Adrenal gland (tissue), 12 donors: ENCODE data around the gene CELF6. TPM values are rescaled to one million over a fixed set of nuclear protein-coding genes. Genes with fewer than 3 reads are reported as not detected.

ENCODE experiments used
- DNase-seq, 7 donors: peaks; one replicate each; pipeline ENCODE4 v3.0.0-alpha.2; 2019 to 2020
- H3K27ac ChIP-seq, 5 donors: fragments of 200-600 bp; sonication (generic) in 4 of 5; 1 replicate in 3 of 5; 2 replicates in 2 of 5; pipeline versions ENCODE4 v1.5.1 to v1.8.0; 2016 to 2020; ENCODE audit warnings: mild to moderate bottlenecking in 1 of 5
- H3K27me3 ChIP-seq: fragments of 200-600 bp; 2 replicates; pipeline ENCODE4 v1.8.0; 2021
- H3K36me3 ChIP-seq, 2 donors: fragments of 200-600 bp; replicated peaks in 1 of 2; 1 replicate in 1 of 2; 2 replicates in 1 of 2; pipeline versions ENCODE4 v1.5.1 to v1.8.0; 2018 to 2022
- H3K4me1 ChIP-seq, 2 donors: fragments of 200-600 bp; replicated peaks in 1 of 2; 1 replicate in 1 of 2; 2 replicates in 1 of 2; pipeline versions ENCODE4 v1.5.1 to v1.8.0; 2018 to 2021
- H3K4me3 ChIP-seq, 4 donors: fragments of 200-600 bp; sonication (generic) in 3 of 4; one replicate each; pipeline ENCODE4 v1.5.1; 2016 to 2018
- H3K9me3 ChIP-seq, 3 donors: fragments of 200-600 bp; sonication (generic) in 1 of 3; replicated peaks in 1 of 3; 1 replicate in 2 of 3; 2 replicates in 1 of 3; pipeline versions ENCODE4 v1.5.1 to v1.8.0; 2016 to 2021
- CTCF ChIP-seq, 6 experiments: fragments of 450-650 bp in 4 of 6; fragments of 200-600 bp in 2 of 6; sonication (generic) in 1 of 6; IDR thresholded peaks; 1 replicate in 5 of 6; 2 replicates in 1 of 6; pipeline versions ENCODE4 v1.5.1 to v1.8.0; 2016 to 2021; ENCODE audit warnings: antibody characterized with exemption in 6 of 6, mild to moderate bottlenecking in 2 of 6, moderate library complexity in 1 of 6
- POLR2A ChIP-seq, 2 donors: fragments of 450-650 bp; IDR thresholded peaks; one replicate each; pipeline ENCODE4 v1.6.1; 2017; ENCODE audit warnings: antibody characterized with exemption in 2 of 2, mild to moderate bottlenecking in 2 of 2, moderate library complexity in 1 of 2
- WGBS, 4 donors: extraction: QIAGEN DNeasy Blood & Tissue Kit in 2 of 4; methylation state at CpG; one replicate each; pipeline versions ENCODE4 v1.1.5 to v1.1.7; 2013 to 2017; 5-methylcytosine and 5-hydroxymethylcytosine counted together
- intact Hi-C, 2 donors: fragments of 100-400 bp; cut with DNase I; formaldehyde crosslinking; loops; one replicate each; pipeline versions ENCODE4 v1.14.1 to v1.15.0; 2022 to 2023
- polyA plus RNA-seq, 3 donors: library from polyadenylated mRNA; stranded (reverse); fragments of 200-250 nt in 2 of 3; fragments of 350-450 nt in 1 of 3; fragmentation: Illumina TruSeq in 1 of 3; extraction: RNeasy Lipid Tissue Mini Kit (QIAGEN cat#74804) in 1 of 3; gene quantifications; one replicate each; pipeline ENCODE4 v1.2.3, GENCODE V29; 2013 to 2014
- total RNA-seq, 9 donors: library from RNA; depleted of rRNA in 4 of 9; stranded (reverse); fragments of >200 nt in 4 of 9; fragments of 120-200 nt in 1 of 9; fragmentation: NEBNext Ultra II Directional in 1 of 9; extraction: Animal tissue kit (Norgen Biotek cat#: 25700) in 1 of 9; gene quantifications; one replicate each; pipeline versions ENCODE4 v1.1.0 to v1.2.4, GENCODE V29; 2013 to 2023
- donor health status: healthy with polysubstance abuse.
- donor health status: Bipolar disorder and iron deficiency.
- donor health status: DM: yes; HTN: yes; CAD: no.
- donor health status: DM: no; HTN: no; CAD: no.
- donor health status: DM: no; HTN: no; CAD: no.
- donor health status: DM: yes; HTN: yes; CAD: no.

Gene CELF6
- total and polyA plus RNA-seq, 12 donors: 1.2 to 24.1 (median 2.8) TPM

DNA sequence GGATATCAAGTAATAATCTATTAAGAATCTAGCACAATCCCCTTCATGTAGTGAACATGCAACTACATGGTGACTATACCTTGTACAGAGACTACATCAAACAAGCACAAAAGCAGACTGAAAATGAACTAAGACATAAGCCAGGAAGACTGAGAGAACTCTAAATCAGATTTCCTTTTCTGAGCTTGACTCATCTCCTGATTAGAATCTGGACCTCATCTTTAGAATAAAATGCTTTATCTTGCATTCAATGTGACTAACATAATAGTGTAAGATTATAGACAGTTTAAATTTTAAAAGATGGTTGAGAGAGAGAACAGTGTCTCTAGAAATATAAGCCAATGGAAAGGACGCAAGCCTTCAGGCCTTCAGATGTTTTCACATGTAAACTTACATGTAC is 71.4 kb downstream of the CELF6 start:
- intact Hi-C loops: no loop called here
- WGBS, 4 donors: 90 to 100% (median 94%) methylated on average over 1 of the region's 1 CpG
- Histone ChIP-seq H3K36me3 (peaks cover 0 to 80% of the 10 kb centered on the region in 2 donors), H3K4me1 (peaks cover 10 to 16% of the 10 kb centered on the region in 2 donors), H3K9me3 (no peaks in the 10 kb centered on the region), H3K27ac (no peak overlapping the region), H3K27me3 (no peaks in the 10 kb centered on the region), H3K4me3 (no peak overlapping the region)
- no peak for DNase-seq
- TF ChIP-seq POLR2A (IDR thresholded peaks at IDR 0.05) (no peak), CTCF (IDR thresholded peaks at IDR 0.05) (no peak)

DNA sequence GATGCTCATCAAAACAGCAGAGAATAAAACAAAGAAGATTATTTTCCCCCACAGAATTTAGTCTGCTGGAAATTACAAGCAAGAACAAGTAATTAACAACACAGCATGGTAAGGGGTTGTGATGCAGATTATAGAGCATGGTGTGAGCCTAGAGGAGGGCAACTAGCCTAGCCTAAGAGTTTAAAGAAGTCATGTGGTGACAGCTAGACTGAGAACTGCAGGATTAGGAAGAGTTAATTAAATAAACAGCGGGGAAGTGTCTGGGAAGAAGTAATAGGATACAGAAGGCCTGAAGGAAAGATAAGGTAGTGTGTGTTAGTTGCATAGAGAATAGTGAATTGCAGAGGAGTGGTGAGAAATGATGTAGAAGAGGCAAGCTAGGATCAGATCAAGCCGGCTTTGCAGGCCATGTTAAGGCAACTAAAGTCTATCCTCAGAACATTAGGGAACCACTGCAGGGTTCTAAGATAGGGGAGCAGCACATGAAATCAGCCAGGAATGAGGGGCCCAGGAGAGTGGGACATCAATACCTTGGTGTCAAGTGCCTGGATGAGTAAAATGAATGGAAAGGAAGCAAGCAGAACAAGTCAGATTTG is 77.1 kb downstream of the CELF6 start:
- Histone ChIP-seq H3K27me3 (no peaks in the 10 kb centered on the region), H3K4me1 (peaks cover 2 to 4% of the 10 kb centered on the region in 2 donors), H3K4me3 (no peak overlapping the region), H3K9me3 (no peaks in the 10 kb centered on the region), H3K36me3 (peaks cover 0 to 57% of the 10 kb centered on the region in 2 donors), H3K27ac (no peak overlapping the region)
- TF ChIP-seq POLR2A (IDR thresholded peaks at IDR 0.05) (no peak), CTCF (IDR thresholded peaks at IDR 0.05) (no peak)
- DNase-seq: no peak
- 68 to 82% (median 78%) methylated on average over 2 of the region's 2 CpGs for WGBS, 4 donors
- intact Hi-C loops: no loop called here

DNA sequence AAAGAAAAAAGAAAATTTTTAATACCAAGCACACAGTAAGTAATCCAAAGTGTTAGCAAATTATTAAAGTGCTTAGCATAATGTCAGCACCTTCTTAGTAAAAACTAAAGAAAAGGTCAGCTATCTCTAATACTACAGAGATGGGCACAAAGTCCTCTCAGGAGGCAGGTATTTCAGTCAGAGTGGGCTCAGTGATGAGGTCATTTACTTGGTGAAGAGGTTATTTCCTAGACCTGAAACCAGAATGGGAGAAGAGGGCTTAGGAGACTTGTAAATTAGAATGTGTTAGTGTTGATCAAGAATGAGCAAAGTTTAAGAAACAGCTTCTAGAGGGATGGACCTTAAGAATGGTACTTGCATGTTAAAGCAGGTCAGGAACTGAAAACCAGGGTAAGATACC is 80.3 kb downstream of the CELF6 start:
- TF ChIP-seq POLR2A (IDR thresholded peaks at IDR 0.05) (no peak), CTCF (IDR thresholded peaks at IDR 0.05) (no peak)
- Histone ChIP-seq H3K27ac (no peak overlapping the region), H3K4me1 (peaks cover 12 to 20% of the 10 kb centered on the region in 2 donors), H3K4me3 (no peak overlapping the region), H3K27me3 (no peaks in the 10 kb centered on the region), H3K36me3 (peaks cover 0 to 42% of the 10 kb centered on the region in 2 donors), H3K9me3 (no peaks in the 10 kb centered on the region)
- no peak for DNase-seq
- intact Hi-C loops: no loop called here

GRCh38 chr15:72238586-72238985 is 81.4 kb downstream of the CELF6 start:
- DNase-seq: no peak
- Histone ChIP-seq H3K9me3 (no peaks in the 10 kb centered on the region), H3K36me3 (peaks cover 0 to 33% of the 10 kb centered on the region in 2 donors), H3K4me1 (peaks cover 12 to 20% of the 10 kb centered on the region in 2 donors), H3K27ac (peak overlapping the region in 2 of 5 donors; percentile 76 to 86), H3K4me3 (no peak overlapping the region), H3K27me3 (no peaks in the 10 kb centered on the region)
- 93 to 100% (median 98%) methylated on average over 3 of the region's 3 CpGs for WGBS, 4 donors
- TF ChIP-seq POLR2A (IDR thresholded peaks at IDR 0.05) (no peak), CTCF (IDR thresholded peaks at IDR 0.05) (no peak)
- intact Hi-C loops: no loop called here
